PC-3 (cell line): ENCODE measurements around the gene SYDE1. TPM values are rescaled to one million over a fixed set of nuclear protein-coding genes. Genes with fewer than 3 reads are reported as not detected.
A peak's percentile ranks its signal among the peaks of the same experiment; 100 is the strongest.

Experiments
- ATAC-seq: fragments of 200-7000 bp; cut with Tn5 transposase; 2 replicates; pipeline ENCODE4 v1.9.1; 2020; ENCODE audit warnings: mild to moderate bottlenecking, moderate library complexity
- BruUV-seq: library from RNA; stranded (reverse); fragments of 400-500 nt; replicated peaks from 2 replicates; lab custom pipeline; 2021; lab: Mats Ljungman, UMichigan
- CTCF ChIA-PET: fragments of 300-600 bp; sonication (Branson Sonifier 250); formaldehyde crosslinking; loops from one replicate; lab custom pipeline; 2022; ENCODE audit warnings: antibody characterized with exemption; lab: Charles Lee
- POLR2A ChIA-PET: fragments of 300-600 bp; sonication (Branson Sonifier 250); formaldehyde crosslinking; loops from one replicate; lab custom pipeline; 2022; ENCODE audit warnings: antibody characterized with exemption; ENCODE audit not compliant: unreplicated experiment; lab: Charles Lee
- DNase-seq: peaks from one replicate; pipeline ENCODE4 v3.0.0-alpha.2; 2015
- H2AFZ ChIP-seq: fragments of 300-600 bp; sonication (generic); 2 replicates; pipeline ENCODE4 v1.6.0; 2016; ENCODE audit warnings: antibody characterized with exemption, low read length
- H3F3A ChIP-seq: fragments of 300-600 bp; sonication (generic); one replicate; pipeline ENCODE4 v1.6.0; 2017; ENCODE audit warnings: antibody characterized with exemption, low read length, control low read depth, mild to moderate bottlenecking; ENCODE audit not compliant: unreplicated experiment
- H3K27ac ChIP-seq: fragments of 300-600 bp; sonication (generic); 2 replicates; pipeline ENCODE4 v1.5.1; 2016; ENCODE audit warnings: mild to moderate bottlenecking, low read length
- H3K27me3 ChIP-seq: fragments of 300-600 bp; sonication (generic); 2 replicates; pipeline ENCODE4 v1.6.1; 2016; ENCODE audit warnings: low read length, mixed read lengths
- H3K36me3 ChIP-seq: fragments of 300-600 bp; sonication (generic); 2 replicates; pipeline ENCODE4 v1.6.1; 2016; ENCODE audit warnings: low read depth, mixed run types, low read length, mixed read lengths
- H3K4me1 ChIP-seq: fragments of 300-600 bp; sonication (generic); 2 replicates; pipeline ENCODE4 v1.5.1; 2016; ENCODE audit warnings: low read length; ENCODE audit not compliant: insufficient read depth
- H3K4me2 ChIP-seq: fragments of 300-600 bp; sonication (generic); 2 replicates; pipeline ENCODE4 v1.6.0; 2016; ENCODE audit warnings: low read length
- H3K4me3 ChIP-seq: fragments of 300-600 bp; sonication (generic); 2 replicates; pipeline ENCODE4 v1.5.1; 2016; ENCODE audit warnings: mild to moderate bottlenecking, low read length, mixed read lengths
- H3K79me2 ChIP-seq: fragments of 300-600 bp; sonication (generic); 2 replicates; pipeline ENCODE4 v1.6.1; 2017; ENCODE audit warnings: low read length, mixed read lengths
- H3K9ac ChIP-seq: fragments of 300-600 bp; sonication (generic); 2 replicates; pipeline ENCODE4 v1.6.0; 2016; ENCODE audit warnings: mild to moderate bottlenecking, low read length
- H3K9me2 ChIP-seq: fragments of 300-600 bp; sonication (generic); replicated peaks from 2 replicates; pipeline ENCODE4 v1.6.1; 2016; ENCODE audit warnings: mixed run types, low read length, mixed read lengths
- H3K9me3 ChIP-seq: fragments of 300-600 bp; sonication (generic); 2 replicates; pipeline ENCODE4 v1.6.1; 2016; ENCODE audit warnings: low read length, mixed read lengths
- H4K20me1 ChIP-seq: fragments of 300-600 bp; sonication (generic); 2 replicates; pipeline ENCODE4 v1.6.1; 2016; ENCODE audit warnings: low read length, mixed read lengths
- CTCF ChIP-seq: fragments of 300-600 bp; sonication (generic); conservative IDR thresholded peaks from 2 replicates; pipeline ENCODE4 v1.5.1; 2017; ENCODE audit warnings: antibody characterized with exemption, low read depth, mild to moderate bottlenecking, low read length
- EZH2 ChIP-seq: fragments of 300-600 bp; sonication (generic); IDR thresholded peaks from one replicate; pipeline ENCODE4 v1.6.1; 2017; ENCODE audit warnings: antibody characterized with exemption, mild to moderate bottlenecking, low read length; ENCODE audit not compliant: unreplicated experiment
- EZH2phosphoT487 ChIP-seq: fragments of 300-600 bp; sonication (generic); IDR thresholded peaks from 2 replicates; pipeline ENCODE4 v1.6.1; 2018; ENCODE audit warnings: mild to moderate bottlenecking, antibody characterized with exemption, low read length, borderline replicate concordance
- intact Hi-C: fragments of 100-400 bp; cut with micrococcal nuclease; formaldehyde crosslinking; loops from 2 replicates; pipeline ENCODE4 v1.9.0; 2023
- total RNA-seq: library from RNA; depleted of rRNA; stranded (reverse); fragments of >200 nt; gene quantifications from 2 replicates; pipeline ENCODE4 v1.2.3, GENCODE V29; 2014

SYDE1 gene
- total RNA-seq, 1 experiment from 2014 or later, result 13.8 TPM

GRCh38 chr19:15115080-15115479, 7.9 kb downstream of the SYDE1 start:
- Histone ChIP-seq H3K9me2 (no peaks in the 10 kb centered on the region), H2AFZ (no peak overlapping the region), H3K9me3 (no peaks in the 10 kb centered on the region), H3F3A (no peaks in the 10 kb centered on the region), H3K9ac (no peak overlapping the region), H4K20me1 (no peaks in the 10 kb centered on the region), H3K36me3 (peaks cover 32% of the 10 kb centered on the region; the same call in 1 of the 2 replicates), H3K4me3 (no peak overlapping the region), H3K79me2 (no peaks in the 10 kb centered on the region), H3K4me2 (no peak overlapping the region), H3K27ac (no peak overlapping the region), H3K27me3 (no peaks in the 10 kb centered on the region), H3K4me1 (no peaks in the 10 kb centered on the region)
- TF ChIP-seq CTCF (no peak), EZH2phosphoT487 (no peak), EZH2 (no peak)
- BruUV-seq, result TSS peak; percentile 16
- ChIA-PET CTCF (no interaction called here), POLR2A (no interaction called here)
- ATAC-seq (no peak), DNase-seq (no peak)
- intact Hi-C loops, result no loop called here

GRCh38 chr19:15115762-15116615, 8.8 kb downstream of the SYDE1 start:
- no peaks in the 10 kb centered on the region for H3K79me2 ChIP-seq
- no peaks in the 10 kb centered on the region for H3K9me2 ChIP-seq
- H4K20me1 ChIP-seq, result no peaks in the 10 kb centered on the region
- no peak overlapping the region for H3K9ac ChIP-seq
- ATAC-seq, result no peak
- H3K4me1 ChIP-seq, result no peaks in the 10 kb centered on the region
- no peak overlapping the region for H3K27ac ChIP-seq
- no peaks in the 10 kb centered on the region for H3K27me3 ChIP-seq
- H3K4me3 ChIP-seq, result no peak overlapping the region
- peaks cover 32% of the 10 kb centered on the region; the same call in 1 of the 2 replicates for H3K36me3 ChIP-seq
- intact Hi-C loops, result no loop called here
- CTCF ChIA-PET, result no interaction called here
- DNase-seq, result no peak
- no peak overlapping the region for H2AFZ ChIP-seq
- TF ChIP-seq EZH2 (no peak), CTCF (no peak), EZH2phosphoT487 (no peak)
- POLR2A ChIA-PET, result no interaction called here
- BruUV-seq, result no TSS peak
- no peak overlapping the region for H3K4me2 ChIP-seq
- no peaks in the 10 kb centered on the region for H3F3A ChIP-seq
- H3K9me3 ChIP-seq, result no peaks in the 10 kb centered on the region

GRCh38 chr19:15116856-15117255, 9.7 kb downstream of the SYDE1 start:
- Histone ChIP-seq H3K27me3 (no peaks in the 10 kb centered on the region), H3K27ac (no peak overlapping the region), H3K9ac (no peak overlapping the region), H3K79me2 (no peaks in the 10 kb centered on the region), H3K36me3 (peaks cover 32% of the 10 kb centered on the region; the same call in 1 of the 2 replicates), H3K9me2 (no peaks in the 10 kb centered on the region), H4K20me1 (no peaks in the 10 kb centered on the region), H3K4me3 (no peak overlapping the region), H3K4me2 (no peak overlapping the region), H2AFZ (no peak overlapping the region), H3F3A (no peaks in the 10 kb centered on the region), H3K9me3 (no peaks in the 10 kb centered on the region), H3K4me1 (no peaks in the 10 kb centered on the region)
- TF ChIP-seq CTCF (no peak), EZH2phosphoT487 (no peak), EZH2 (no peak)
- BruUV-seq, result no TSS peak
- CTCF ChIA-PET, result no interaction called here
- POLR2A ChIA-PET, result no interaction called here
- ATAC-seq (no peak), DNase-seq (no peak)
- intact Hi-C loops, result no loop called here
